Trophoblast cell (in vitro differentiated cells and primary cell): ENCODE measurements around the gene RAF1.

Experiments
- DNase-seq, 2 donors: peaks; one replicate each; pipeline ENCODE4 v3.0.0-alpha.2; 2016
- H2AFZ ChIP-seq: 2 replicates; pipeline ENCODE4 v1.6.1; 2013; ENCODE audit warnings: low read length, moderate library complexity, mild to moderate bottlenecking; ENCODE audit not compliant: insufficient read depth, poor library complexity
- H2AK5ac ChIP-seq: 2 replicates; pipeline ENCODE4 v1.6.1; 2013; ENCODE audit warnings: mild to moderate bottlenecking, low read length
- H2BK120ac ChIP-seq: 2 replicates; pipeline ENCODE4 v1.6.1; 2013; ENCODE audit warnings: low read length, mild to moderate bottlenecking, moderate library complexity; ENCODE audit not compliant: insufficient read depth, poor library complexity
- H2BK12ac ChIP-seq: 2 replicates; pipeline ENCODE4 v1.6.1; 2013; ENCODE audit warnings: mild to moderate bottlenecking, low read length, moderate library complexity
- H2BK5ac ChIP-seq: 2 replicates; pipeline ENCODE4 v1.6.1; 2013; ENCODE audit warnings: low read length, low read depth, moderate library complexity, mild to moderate bottlenecking; ENCODE audit not compliant: poor library complexity
- H3K14ac ChIP-seq: 2 replicates; pipeline ENCODE4 v1.6.1; 2013; ENCODE audit warnings: mild to moderate bottlenecking, low read length
- H3K18ac ChIP-seq: 2 replicates; pipeline ENCODE4 v1.6.1; 2013; ENCODE audit warnings: mild to moderate bottlenecking, low read length
- H3K23ac ChIP-seq: 2 replicates; pipeline ENCODE4 v1.6.1; 2013; ENCODE audit warnings: low read length
- H3K27ac ChIP-seq: 2 replicates; pipeline ENCODE4 v1.5.1; 2013; ENCODE audit warnings: low read depth, mild to moderate bottlenecking, inconsistent platforms, low read length, moderate library complexity
- H3K27me3 ChIP-seq: 2 replicates; pipeline ENCODE4 v1.6.1; 2013; ENCODE audit warnings: inconsistent platforms, mild to moderate bottlenecking, low read length, moderate library complexity; ENCODE audit not compliant: insufficient read depth
- H3K36me3 ChIP-seq, 2 experiments: 1 replicate in 1 of 2; 2 replicates in 1 of 2; pipeline ENCODE4 v1.6.1; 2013; ENCODE audit warnings: low read length in 2 of 2, mild to moderate bottlenecking in 2 of 2, moderate library complexity in 1 of 2; ENCODE audit not compliant: insufficient read depth in 2 of 2, control insufficient read depth in 1 of 2
- H3K4ac ChIP-seq: 2 replicates; pipeline ENCODE4 v1.6.1; 2013; ENCODE audit warnings: low read depth, mild to moderate bottlenecking, low read length, moderate library complexity
- H3K4me1 ChIP-seq, 2 experiments: 1 replicate in 1 of 2; 2 replicates in 1 of 2; pipeline ENCODE4 v1.6.1; 2013; ENCODE audit warnings: low read length in 2 of 2, mild to moderate bottlenecking in 2 of 2, moderate library complexity in 1 of 2; ENCODE audit not compliant: insufficient read depth in 2 of 2, control insufficient read depth in 1 of 2
- H3K4me2 ChIP-seq: 2 replicates; pipeline ENCODE4 v1.6.1; 2013; ENCODE audit warnings: inconsistent platforms, mild to moderate bottlenecking, low read length, moderate library complexity
- H3K4me3 ChIP-seq: 2 replicates; pipeline ENCODE4 v1.5.1; 2013; ENCODE audit warnings: mild to moderate bottlenecking, low read depth, low read length, inconsistent platforms
- H3K79me1 ChIP-seq: one replicate; pipeline ENCODE4 v1.6.1; 2013; ENCODE audit warnings: low read length
- H3K79me2 ChIP-seq: 2 replicates; pipeline ENCODE4 v1.6.1; 2013; ENCODE audit warnings: low read length, mild to moderate bottlenecking; ENCODE audit not compliant: control insufficient read depth, insufficient read depth, poor library complexity
- H3K9ac ChIP-seq: 2 replicates; pipeline ENCODE4 v1.6.1; 2013; ENCODE audit warnings: mild to moderate bottlenecking, low read length
- H3K9me3 ChIP-seq: 2 replicates; pipeline ENCODE4 v1.6.1; 2013; ENCODE audit warnings: low read depth, mild to moderate bottlenecking, control low read depth, inconsistent platforms, low read length; ENCODE audit not compliant: insufficient read depth
- H4K12ac ChIP-seq: 2 replicates; pipeline ENCODE4 v1.6.1; 2013; ENCODE audit warnings: low read depth, mild to moderate bottlenecking, low read length, moderate library complexity
- H4K8ac ChIP-seq: 2 replicates; pipeline ENCODE4 v1.6.1; 2013; ENCODE audit warnings: low read depth, mild to moderate bottlenecking, low read length, moderate library complexity
- H4K91ac ChIP-seq: one replicate; pipeline ENCODE4 v1.6.1; 2013; ENCODE audit warnings: low read depth, mild to moderate bottlenecking, low read length, moderate library complexity
- WGBS: extraction: QIAGEN DNeasy Blood & Tissue Kit; methylation state at CpG from one replicate; pipeline ENCODE4 v1.1.7; 2013; ENCODE audit warnings: missing lambda C conversion rate; ENCODE audit not compliant: insufficient read length, insufficient coverage; ENCODE audit errors: extremely low coverage; 5-methylcytosine and 5-hydroxymethylcytosine counted together

The RAF1 gene

DNA sequence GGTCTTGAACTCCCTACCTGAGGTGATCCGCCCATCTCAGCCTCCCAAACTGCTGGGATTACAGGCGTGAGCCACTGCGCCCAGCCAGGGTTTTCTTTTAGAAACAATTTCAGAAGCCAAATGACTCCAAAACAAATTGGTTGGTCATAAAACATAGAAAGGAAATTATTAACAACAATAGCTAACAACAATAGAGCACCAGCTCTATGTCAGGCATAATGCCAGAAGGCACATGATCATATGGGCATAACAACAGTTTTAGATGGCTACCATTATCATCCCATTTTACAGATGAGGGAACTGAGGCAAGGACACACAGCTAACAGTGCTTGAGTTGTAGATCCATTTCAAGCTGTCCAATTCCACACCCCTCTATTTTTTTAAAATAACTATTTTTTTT, 22.2 kb upstream of the RAF1 start:
- no peak for DNase-seq
- peaks cover 2% of the 10 kb centered on the region for H3K79me1 ChIP-seq
- H3K9me3 ChIP-seq, result no peaks in the 10 kb centered on the region
- no peak overlapping the region for H2AK5ac ChIP-seq
- no peak overlapping the region for H2BK5ac ChIP-seq
- H4K91ac ChIP-seq, result no peak overlapping the region
- H2BK120ac ChIP-seq, result no peak overlapping the region
- H3K9ac ChIP-seq, result no peak overlapping the region
- H3K14ac ChIP-seq, result no peak overlapping the region
- no peak overlapping the region for H3K4ac ChIP-seq
- H3K27me3 ChIP-seq, result no peaks in the 10 kb centered on the region
- H3K4me2 ChIP-seq, result no peak overlapping the region
- no peak overlapping the region for H3K23ac ChIP-seq
- H4K8ac ChIP-seq, result no peak overlapping the region
- H3K18ac ChIP-seq, result no peak overlapping the region
- H4K12ac ChIP-seq, result no peak overlapping the region
- no peak overlapping the region for H3K4me3 ChIP-seq
- WGBS, result no CpG with 5 or more reads among the region's 3 CpGs
- H3K79me2 ChIP-seq, result no peaks in the 10 kb centered on the region
- H3K4me1 ChIP-seq, result no peaks in the 10 kb centered on the region
- no peak overlapping the region for H2BK12ac ChIP-seq
- H3K36me3 ChIP-seq, result no peaks in the 10 kb centered on the region
- H3K27ac ChIP-seq, result no peak overlapping the region
- no peak overlapping the region for H2AFZ ChIP-seq

DNA sequence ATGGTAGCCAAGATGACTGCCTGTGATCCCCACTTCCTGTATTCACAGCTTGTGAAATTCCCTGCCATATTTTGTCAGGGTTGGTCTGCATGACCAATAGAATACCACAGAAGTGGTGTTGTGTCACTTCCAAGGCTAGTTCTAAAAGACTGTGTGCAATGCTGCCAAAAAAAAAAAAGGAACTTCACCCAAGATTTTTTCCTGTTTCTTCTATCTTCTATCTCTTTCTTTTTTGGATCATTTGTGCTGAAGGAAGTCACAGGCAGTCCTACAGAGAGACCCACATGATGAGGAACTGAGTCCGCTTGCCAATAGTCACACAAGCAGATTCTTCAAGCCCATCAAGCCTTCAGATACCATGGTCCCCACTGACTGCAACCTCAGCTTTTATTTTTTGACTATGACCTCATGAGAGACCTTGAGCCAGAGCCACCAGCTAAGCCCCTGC, 18.1 kb upstream of the RAF1 start:
- DNase-seq, result peak; percentile 75 to 88
- Histone ChIP-seq H3K18ac (no peak overlapping the region), H3K23ac (no peak overlapping the region), H3K9me3 (no peaks in the 10 kb centered on the region), H3K79me2 (no peaks in the 10 kb centered on the region), H3K4ac (no peak overlapping the region), H2AK5ac (no peak overlapping the region), H4K91ac (no peak overlapping the region), H3K4me1 (no peaks in the 10 kb centered on the region), H3K4me2 (no peak overlapping the region), H3K36me3 (no peaks in the 10 kb centered on the region), H2AFZ (no peak overlapping the region), H3K27me3 (no peaks in the 10 kb centered on the region), H3K4me3 (no peak overlapping the region), H3K27ac (no peak overlapping the region), H4K8ac (no peak overlapping the region), H3K79me1 (no peaks in the 10 kb centered on the region), H2BK12ac (no peak overlapping the region), H3K14ac (no peak overlapping the region), H4K12ac (no peak overlapping the region), H2BK120ac (no peak overlapping the region), H3K9ac (no peak overlapping the region), H2BK5ac (no peak overlapping the region)
- no CpG with 5 or more reads among the region's 1 CpG for WGBS

DNA sequence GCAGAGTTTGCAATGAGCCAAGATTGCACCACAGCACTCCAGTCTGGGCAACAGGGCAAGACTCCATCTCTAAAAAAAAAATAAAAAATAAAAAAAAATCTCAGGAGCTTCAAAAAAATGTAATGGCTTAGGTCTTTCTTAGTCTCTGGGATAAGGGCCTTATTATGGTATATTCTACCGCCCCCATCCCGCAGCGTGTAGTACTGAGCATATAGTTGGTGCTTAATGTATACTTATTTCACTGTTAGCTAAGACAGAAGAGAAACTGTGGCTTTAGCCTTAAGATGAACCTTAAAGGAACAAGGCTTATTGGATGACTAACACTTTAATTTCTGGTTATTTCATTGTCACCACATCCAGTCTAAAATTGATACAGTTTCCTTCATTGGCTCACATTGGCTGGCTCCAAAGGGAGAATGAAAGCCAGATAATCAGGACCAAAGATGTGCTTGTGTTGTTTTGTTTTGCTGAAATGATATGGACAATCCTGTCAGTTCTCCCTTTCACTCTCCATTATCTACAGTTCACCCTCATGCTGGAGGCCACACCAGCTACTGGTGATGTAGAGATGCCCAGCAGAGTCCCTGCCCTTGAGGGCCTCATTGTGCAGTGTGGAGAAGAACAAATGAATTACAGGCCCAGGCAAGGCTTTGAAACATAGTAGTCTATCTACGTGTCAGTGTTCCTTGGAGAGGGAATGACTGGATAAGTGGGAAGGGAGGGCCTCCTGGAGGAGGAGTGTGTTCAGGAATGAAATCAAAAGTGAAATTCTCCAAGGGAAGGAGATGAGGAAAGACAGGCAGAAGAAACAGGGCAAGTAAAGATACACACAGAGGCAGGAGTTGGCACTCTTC, 17.4 kb upstream of the RAF1 start:
- Histone ChIP-seq H3K79me1 (no peaks in the 10 kb centered on the region), H3K36me3 (no peaks in the 10 kb centered on the region), H3K4ac (no peak overlapping the region), H4K12ac (no peak overlapping the region), H3K27me3 (no peaks in the 10 kb centered on the region), H4K8ac (no peak overlapping the region), H3K9ac (no peak overlapping the region), H3K23ac (no peak overlapping the region), H2AK5ac (no peak overlapping the region), H2BK12ac (no peak overlapping the region), H3K27ac (no peak overlapping the region), H3K14ac (no peak overlapping the region), H3K4me3 (no peak overlapping the region), H2BK5ac (no peak overlapping the region), H3K9me3 (no peaks in the 10 kb centered on the region), H3K79me2 (no peaks in the 10 kb centered on the region), H3K4me2 (no peak overlapping the region), H3K4me1 (no peaks in the 10 kb centered on the region), H2BK120ac (no peak overlapping the region), H3K18ac (no peak overlapping the region), H4K91ac (no peak overlapping the region), H2AFZ (no peak overlapping the region)
- no peak for DNase-seq
- WGBS, result no CpG with 5 or more reads among the region's 4 CpGs

DNA sequence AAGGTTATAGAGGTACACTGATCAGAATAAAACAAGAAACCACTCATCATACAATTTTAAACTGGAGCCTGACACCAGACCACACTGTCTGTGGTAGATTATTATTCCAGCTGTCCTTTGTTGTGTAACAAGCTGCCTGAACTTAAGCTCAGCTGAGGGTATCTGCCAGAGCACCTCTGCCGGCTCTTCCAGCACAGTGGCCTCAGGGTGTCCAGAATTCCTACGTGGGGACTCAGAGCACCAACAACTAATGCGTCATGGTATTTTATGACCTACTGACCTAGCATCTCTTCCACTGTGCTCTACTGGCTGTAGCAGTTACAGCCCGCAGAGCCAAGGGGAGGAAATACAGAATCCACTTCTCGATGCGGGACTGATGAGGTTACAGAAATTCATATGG, 15.6 kb upstream of the RAF1 start:
- Histone ChIP-seq H3K23ac (no peak overlapping the region), H3K4me3 (no peak overlapping the region), H3K18ac (no peak overlapping the region), H2BK120ac (no peak overlapping the region), H3K27me3 (no peaks in the 10 kb centered on the region), H3K4me2 (no peak overlapping the region), H3K4ac (no peak overlapping the region), H3K27ac (peak overlapping the region; percentile 61), H3K4me1 (peaks cover 0 to 2% of the 10 kb centered on the region in 2 experiments), H2AFZ (no peak overlapping the region), H2AK5ac (no peak overlapping the region), H2BK12ac (no peak overlapping the region), H3K14ac (no peak overlapping the region), H3K36me3 (no peaks in the 10 kb centered on the region), H4K91ac (no peak overlapping the region), H4K8ac (no peak overlapping the region), H3K9ac (no peak overlapping the region), H3K79me2 (no peaks in the 10 kb centered on the region), H3K79me1 (no peaks in the 10 kb centered on the region), H3K9me3 (no peaks in the 10 kb centered on the region), H4K12ac (no peak overlapping the region), H2BK5ac (peak overlapping the region; percentile 19)
- DNase-seq, result peak; percentile 99
- no CpG with 5 or more reads among the region's 6 CpGs for WGBS
